Measurements from ENCODE around the gene MAPK12.
A peak's percentile ranks its signal among the peaks of the same experiment; 100 is the strongest.

MAPK12 gene

GRCh38 chr22:50226875-50227165 is 34.7 kb downstream of the MAPK12 start:
- DNase-seq, result no peak

- DNase-seq, result no peak
Measured at GRCh38 chr22:50226063-50226874, 35.2 kb downstream of the MAPK12 start.

- DNase-seq, result no peak
Measured at GRCh38 chr22:50225200-50225969, 36.1 kb downstream of the MAPK12 start.

GRCh38 chr22:50224071-50224470 is 37.4 kb downstream of the MAPK12 start:
- no peak for DNase-seq

- no peak for DNase-seq
Measured at GRCh38 chr22:50222508-50222907, 39.0 kb downstream of the MAPK12 start.

GRCh38 chr22:50221410-50222300 is 39.8 kb downstream of the MAPK12 start:
- no peak for DNase-seq

- DNase-seq, result no peak
Measured at GRCh38 chr22:50220603-50221409, 40.7 kb downstream of the MAPK12 start.

- no peak for DNase-seq
Measured at GRCh38 chr22:50219800-50220602, 41.5 kb downstream of the MAPK12 start.

GRCh38 chr22:50218996-50219727 is 42.3 kb downstream of the MAPK12 start:
- peak; percentile 40 for DNase-seq

- DNase-seq, result no peak
Measured at GRCh38 chr22:50218153-50218995, 43.1 kb downstream of the MAPK12 start.

GRCh38 chr22:50217543-50218152 is 43.8 kb downstream of the MAPK12 start:
- DNase-seq, result no peak

GRCh38 chr22:50216684-50217520 is 44.6 kb downstream of the MAPK12 start:
- no peak for DNase-seq

GRCh38 chr22:50216055-50216683 is 45.3 kb downstream of the MAPK12 start:
- no peak for DNase-seq

- no peak for DNase-seq
Measured at GRCh38 chr22:50215297-50216054, 46.0 kb downstream of the MAPK12 start.

GRCh38 chr22:50213263-50213662 is 48.2 kb downstream of the MAPK12 start:
- no peak for DNase-seq

GRCh38 chr22:50211147-50211546 is 50.3 kb downstream of the MAPK12 start:
- no peak for DNase-seq
